Hepatocyte (in vitro differentiated cells): Measurements from ENCODE around the gene HOXB7. TPM values are rescaled to one million over a fixed set of nuclear protein-coding genes. Genes with fewer than 3 reads are reported as not detected.
A peak's percentile ranks its signal among the peaks of the same experiment; 100 is the strongest.

Source experiments
- DNase-seq: peaks from one replicate; pipeline ENCODE4 v3.0.0-alpha.2; 2016; ENCODE audit warnings: low spot score
- H2AFZ ChIP-seq: fragments of 200-600 bp; sonication (generic); 2 replicates; pipeline ENCODE4 v1.6.0; 2016; ENCODE audit warnings: antibody characterized with exemption, mild to moderate bottlenecking
- H3K27ac ChIP-seq: fragments of 200-600 bp; sonication (generic); 2 replicates; pipeline ENCODE4 v1.5.1; 2016; ENCODE audit warnings: mild to moderate bottlenecking
- H3K27me3 ChIP-seq: fragments of 200-600 bp; sonication (generic); 2 replicates; pipeline ENCODE4 v1.6.1; 2016
- H3K36me3 ChIP-seq: fragments of 200-600 bp; sonication (generic); replicated peaks from 2 replicates; pipeline ENCODE4 v1.5.1; 2016; ENCODE audit warnings: low read depth; ENCODE audit not compliant: insufficient read depth
- H3K4me1 ChIP-seq: fragments of 200-600 bp; sonication (generic); 2 replicates; pipeline ENCODE4 v1.5.1; 2016; ENCODE audit warnings: mild to moderate bottlenecking, moderate library complexity; ENCODE audit not compliant: insufficient read depth
- H3K4me2 ChIP-seq: fragments of 200-600 bp; sonication (generic); 2 replicates; pipeline ENCODE4 v1.6.0; 2016
- H3K4me3 ChIP-seq: fragments of 200-600 bp; sonication (generic); 2 replicates; pipeline ENCODE4 v1.5.1; 2016; ENCODE audit warnings: mild to moderate bottlenecking
- H3K79me2 ChIP-seq: fragments of 200-600 bp; sonication (generic); 2 replicates; pipeline ENCODE4 v1.6.0; 2017; ENCODE audit warnings: mild to moderate bottlenecking
- H3K9me2 ChIP-seq: fragments of 200-600 bp; sonication (generic); replicated peaks from 2 replicates; pipeline ENCODE4 v1.6.0; 2017; ENCODE audit warnings: mild to moderate bottlenecking; ENCODE audit not compliant: insufficient read depth
- H3K9me3 ChIP-seq: fragments of 200-600 bp; sonication (generic); 2 replicates; pipeline ENCODE4 v1.5.1; 2016; ENCODE audit warnings: low read depth, mild to moderate bottlenecking
- H4K20me1 ChIP-seq: fragments of 200-600 bp; sonication (generic); 2 replicates; pipeline ENCODE4 v1.6.0; 2016; ENCODE audit warnings: mild to moderate bottlenecking; ENCODE audit not compliant: insufficient read depth, poor library complexity, severe bottlenecking
- CTCF ChIP-seq: fragments of 200-600 bp; sonication (generic); IDR thresholded peaks from 2 replicates; pipeline ENCODE4 v1.5.1; 2016; ENCODE audit warnings: antibody characterized with exemption, mild to moderate bottlenecking; ENCODE audit not compliant: poor library complexity
- EZH2 ChIP-seq: fragments of 200-600 bp; sonication (generic); IDR thresholded peaks from 2 replicates; pipeline ENCODE4 v1.6.1; 2016; ENCODE audit warnings: antibody characterized with exemption, mild to moderate bottlenecking, borderline replicate concordance
- EZH2phosphoT487 ChIP-seq: fragments of 200-600 bp; sonication (generic); IDR thresholded peaks from one replicate; pipeline ENCODE4 v1.6.1; 2018; ENCODE audit warnings: antibody characterized with exemption, mild to moderate bottlenecking, low read depth, moderate library complexity; ENCODE audit not compliant: unreplicated experiment, severe bottlenecking
- WGBS: methylation state at CpG from one replicate; pipeline ENCODE4 v1.1.6; 2016; ENCODE audit warnings: low lambda C conversion rate; ENCODE audit errors: missing lambda C conversion rate; 5-methylcytosine and 5-hydroxymethylcytosine counted together
- polyA plus RNA-seq: library from polyadenylated mRNA; unstranded; fragments of >200 nt; fragmentation: Nextera tagmentation; extraction: Ambion mirVana; gene quantifications from 2 replicates; pipeline ENCODE4 v1.2.1, GENCODE V29; 2016
- total RNA-seq: library from RNA; depleted of rRNA; stranded (reverse); fragments of >200 nt; gene quantifications from 2 replicates; pipeline ENCODE4 v1.2.3, GENCODE V29; 2014

Gene HOXB7
- total and polyA plus RNA-seq, 2 experiments from 2014 or later: 4.1 to 13.7 TPM

- WGBS: 3% methylated on average over 36 of the region's 58 CpGs
- H3K4me2 ChIP-seq: peak within 1 kb of the TSS; percentile 91
Observed at GRCh38 chr17:48577946-48578615, 32.7 kb downstream of the HOXB7 start, which contains the start of gene HOXB4. HOXB4 (minus strand) TSS chr17:48578350; CDS start chr17:48578319, 31 bp downstream.

GRCh38 chr17:48577330-48577945, 33.4 kb downstream of the HOXB7 start:
- H3K9me3 ChIP-seq: no peaks in the 10 kb centered on the region
- H3K27me3 ChIP-seq: peaks cover 92% of the 10 kb centered on the region
- H2AFZ ChIP-seq: no peak overlapping the region
- peak overlapping the region; percentile 91 for H3K4me2 ChIP-seq
- H3K79me2 ChIP-seq: peaks cover 18% of the 10 kb centered on the region
- H3K4me3 ChIP-seq: peak overlapping the region; percentile 26
- TF ChIP-seq EZH2: peak; percentile 45
- no peak for TF ChIP-seq CTCF
- peak; percentile 28 for TF ChIP-seq EZH2phosphoT487
- H4K20me1 ChIP-seq: no peaks in the 10 kb centered on the region
- DNase-seq: no peak
- H3K27ac ChIP-seq: peak overlapping the region; percentile 68
- H3K9me2 ChIP-seq: no peaks in the 10 kb centered on the region
- H3K4me1 ChIP-seq: peaks cover 14% of the 10 kb centered on the region
- 2% methylated on average over 9 of the region's 19 CpGs for WGBS
- H3K36me3 ChIP-seq: no peaks in the 10 kb centered on the region

More at GRCh38 chr17:48577946-48578615, 32.7 kb downstream of the HOXB7 start, which contains the start of gene HOXB4:
- H3K9me2 ChIP-seq: no peaks in the 10 kb centered on the region
- peak; percentile 25 for TF ChIP-seq EZH2phosphoT487
- no peak for TF ChIP-seq CTCF
- TF ChIP-seq EZH2: no peak
- H3K9me3 ChIP-seq: no peaks in the 10 kb centered on the region
- peaks cover 20% of the 10 kb centered on the region for H3K79me2 ChIP-seq
- H3K27me3 ChIP-seq: peaks cover 92% of the 10 kb centered on the region
- no peaks in the 10 kb centered on the region for H3K36me3 ChIP-seq
- H3K4me1 ChIP-seq: peaks cover 18% of the 10 kb centered on the region
- peak within 1 kb of the TSS; percentile 80 for H3K27ac ChIP-seq
- DNase-seq: peak; percentile 76
- H3K4me3 ChIP-seq: peak within 1 kb of the TSS; percentile 26
- H4K20me1 ChIP-seq: no peaks in the 10 kb centered on the region
- no peak within 1 kb of the TSS for H2AFZ ChIP-seq

- Histone ChIP-seq H3K4me2 (peak overlapping the region; percentile 91), H3K4me3 (peak overlapping the region; percentile 26), H3K9me2 (no peaks in the 10 kb centered on the region), H3K79me2 (peaks cover 16% of the 10 kb centered on the region), H3K4me1 (peaks cover 9% of the 10 kb centered on the region), H3K9me3 (no peaks in the 10 kb centered on the region), H3K27me3 (peaks cover 92% of the 10 kb centered on the region), H3K36me3 (no peaks in the 10 kb centered on the region), H4K20me1 (no peaks in the 10 kb centered on the region), H2AFZ (no peak overlapping the region), H3K27ac (peak overlapping the region; percentile 68)
- TF ChIP-seq CTCF: no peak
- peak; percentile 48 for TF ChIP-seq EZH2
- 6% methylated on average over 41 of the region's 43 CpGs for WGBS
- DNase-seq: peak; percentile 58
Observed at GRCh38 chr17:48576479-48577309, 34.1 kb downstream of the HOXB7 start.
